Activated CD8-positive, alpha-beta memory T cell treated with anti-CD3 and anti-CD28 coated beads for 1 hour (primary cell): Measurements from ENCODE around the gene COL4A2.
"Not testable (repeated sequence)": the region's sequence is repeated elsewhere in the genome, so short reads cannot be mapped to it uniquely, and the experiment has no call there.

Source experiments
- DNase-seq, 2 donors: peaks; one replicate each; pipeline ENCODE4 v3.0.0-alpha.2; 2020; ENCODE audit warnings: low read depth in 1 of 2; ENCODE audit errors: extremely low read depth in 1 of 2

The COL4A2 gene

GRCh38 chr13:110305544-110305943, 1.5 kb upstream of the COL4A2 start:
- DNase-seq, result no peak

GRCh38 chr13:110305949-110306339, 1.1 kb upstream of the COL4A2 start:
- DNase-seq, result no peak

GRCh38 chr13:110306340-110306959, 634 bp upstream of the COL4A2 start:
- no peak for DNase-seq

GRCh38 chr13:110307767-110308655, 927 bp downstream of the COL4A2 start:
- no peak for DNase-seq

GRCh38 chr13:110308656-110309359, 1.7 kb downstream of the COL4A2 start:
- no peak for DNase-seq

GRCh38 chr13:110309661-110310524, 2.8 kb downstream of the COL4A2 start:
- DNase-seq, result no peak

- no peak for DNase-seq
Measured at GRCh38 chr13:110310541-110311442, 3.7 kb downstream of the COL4A2 start.

- no peak for DNase-seq
Measured at GRCh38 chr13:110311443-110312338, 4.6 kb downstream of the COL4A2 start.

- DNase-seq, result no peak
Measured at GRCh38 chr13:110312339-110313031, 5.4 kb downstream of the COL4A2 start.

GRCh38 chr13:110313261-110313660, 6.2 kb downstream of the COL4A2 start:
- not testable (repeated sequence) for DNase-seq

- DNase-seq, result not testable (repeated sequence)
Measured at GRCh38 chr13:110313733-110314132, 6.6 kb downstream of the COL4A2 start.

GRCh38 chr13:110314516-110315245, 7.6 kb downstream of the COL4A2 start:
- DNase-seq, result no peak

- no peak for DNase-seq
Measured at GRCh38 chr13:110316196-110316595, 9.1 kb downstream of the COL4A2 start.

GRCh38 chr13:110317093-110317492, 10.0 kb downstream of the COL4A2 start:
- no peak for DNase-seq

GRCh38 chr13:110317496-110318195, 10.6 kb downstream of the COL4A2 start:
- DNase-seq, result no peak

GRCh38 chr13:110318920-110319319, 11.8 kb downstream of the COL4A2 start:
- no peak for DNase-seq

- DNase-seq, result no peak
Measured at GRCh38 chr13:110319397-110319773, 12.3 kb downstream of the COL4A2 start.
